GM12878 (cell line): Measurements from ENCODE around the gene GNL3L. TPM values are rescaled to one million over a fixed set of nuclear protein-coding genes. Genes with fewer than 3 reads are reported as not detected.

Experiments
- ATAC-seq: fragments of 200-7000 bp; cut with Tn5 transposase; 3 replicates; pipeline ENCODE4 v1.9.1; 2020; ENCODE audit warnings: mild to moderate bottlenecking, moderate library complexity
- BruUV-seq: library from RNA; stranded (reverse); fragments of 400-500 nt; replicated peaks from 2 replicates; lab custom pipeline; 2021; lab: Mats Ljungman, UMichigan
- CTCF ChIA-PET: fragments of 300-600 bp; sonication (Branson Sonifier 250); formaldehyde crosslinking; extraction: SDS; loops from one replicate; lab custom pipeline; 2021; ENCODE audit warnings: inconsistent platforms; lab: Yijun Ruan, JAX
- POLR2A ChIA-PET: fragments of 350-600 bp; formaldehyde crosslinking; extraction: SDS; loops from one replicate; lab custom pipeline; 2021; ENCODE audit warnings: inconsistent platforms; lab: Charles Lee
- RAD21 ChIA-PET: fragments of 300-600 bp; sonication (Branson Sonifier 250); formaldehyde crosslinking; loops from one replicate; lab custom pipeline; 2023; ENCODE audit warnings: antibody characterized with exemption; ENCODE audit not compliant: unreplicated experiment; lab: Charles Lee
- SMC1A ChIA-PET: fragments of 300-600 bp; sonication (Branson Sonifier 250); formaldehyde crosslinking; loops from one replicate; lab custom pipeline; 2023; ENCODE audit not compliant: unreplicated experiment, uncharacterized antibody; lab: Charles Lee
- DNase-seq: peaks from one replicate; pipeline ENCODE4 v3.0.0-alpha.2; 2011; ENCODE audit warnings: low read depth, low spot score
- FAIRE-seq: peaks from 3 replicates; lab custom pipeline; 2011; peaks lifted over from hg19 to GRCh38; lab: Jason Lieb, UNC
- H2AFZ ChIP-seq: 2 replicates; pipeline ENCODE4 v1.6.0; 2011; ENCODE audit warnings: low read depth, low read length, control low read depth; ENCODE audit not compliant: control insufficient read depth
- H3K27ac ChIP-seq: 2 replicates; pipeline ENCODE4 v1.5.1; 2011; ENCODE audit warnings: control low read depth; ENCODE audit not compliant: control insufficient read depth, insufficient read depth
- H3K27me3 ChIP-seq, 2 experiments: replicated peaks in 1 of 2; 2 replicates each; pipeline versions ENCODE4 v1.6.0 to v1.6.1; 2011; ENCODE audit warnings: low read length in 1 of 2; ENCODE audit not compliant: control insufficient read depth in 2 of 2, insufficient read depth in 2 of 2
- H3K36me3 ChIP-seq, 2 experiments: 2 replicates each; pipeline ENCODE4 v1.5.1; 2011; ENCODE audit warnings: low read length in 1 of 2; ENCODE audit not compliant: control insufficient read depth in 2 of 2, insufficient read depth in 2 of 2
- H3K4me1 ChIP-seq: 2 replicates; pipeline ENCODE4 v1.6.1; 2011; ENCODE audit warnings: mild to moderate bottlenecking, low read length, moderate library complexity, mixed read lengths; ENCODE audit not compliant: control insufficient read depth, insufficient read depth
- H3K4me2 ChIP-seq: 2 replicates; pipeline ENCODE4 v1.6.0; 2011; ENCODE audit warnings: control low read depth; ENCODE audit not compliant: control insufficient read depth, insufficient read depth
- H3K4me3 ChIP-seq: fragments of 200-600 bp; sonication (generic); 2 replicates; pipeline ENCODE4 v1.5.1; 2016
- H3K79me2 ChIP-seq: 2 replicates; pipeline ENCODE4 v1.6.0; 2011; ENCODE audit warnings: low read length; ENCODE audit not compliant: control insufficient read depth, insufficient read depth
- H3K9ac ChIP-seq: 2 replicates; pipeline ENCODE4 v1.8.0; 2011; ENCODE audit warnings: low read length, control low read depth, mixed read lengths; ENCODE audit not compliant: control insufficient read depth, insufficient read depth
- H3K9me3 ChIP-seq: replicated peaks from 3 replicates; pipeline ENCODE4 v1.5.1; 2011; ENCODE audit warnings: mild to moderate bottlenecking, low read length; ENCODE audit not compliant: control insufficient read depth, insufficient read depth
- H4K20me1 ChIP-seq: 2 replicates; pipeline ENCODE4 v1.6.0; 2011; ENCODE audit not compliant: control insufficient read depth, insufficient read depth
- BHLHE40 ChIP-seq, 2 experiments: fragments of 450-650 bp in 1 of 2; IDR thresholded peaks; 2 replicates each; pipeline ENCODE4 v1.6.1; 2011 to 2017; ENCODE audit warnings: low read depth in 2 of 2, borderline replicate concordance in 1 of 2, improper control_type of control experiment in 1 of 2, low read length in 1 of 2, mild to moderate bottlenecking in 1 of 2
- CBFB ChIP-seq: IDR thresholded peaks from 2 replicates; pipeline ENCODE4 v1.6.1; 2016; ENCODE audit warnings: antibody characterized with exemption, low read depth
- CEBPB ChIP-seq, 2 experiments: fragments of 150-350 bp in 1 of 2; IDR thresholded peaks; 2 replicates each; pipeline ENCODE4 v1.6.1; 2012 to 2014; ENCODE audit warnings: low read depth in 2 of 2, low read length in 2 of 2, borderline replicate concordance in 1 of 2, inconsistent platforms in 1 of 2
- NFYA ChIP-seq: IDR thresholded peaks from 2 replicates; pipeline ENCODE4 v1.6.1; 2011; ENCODE audit warnings: low read depth, mild to moderate bottlenecking, low read length, improper control_type of control experiment, borderline replicate concordance
- SMAD1 ChIP-seq: fragments of 450-650 bp; IDR thresholded peaks from 2 replicates; pipeline ENCODE4 v1.6.1; 2018; ENCODE audit warnings: mild to moderate bottlenecking, low read depth; ENCODE audit not compliant: partially characterized antibody
- WGBS: methylation state at CpG from one replicate; pipeline ENCODE4 v1.1.6; 2016; ENCODE audit warnings: low lambda C conversion rate; ENCODE audit not compliant: insufficient replicate concordance, insufficient coverage; ENCODE audit errors: missing lambda C conversion rate; 5-methylcytosine and 5-hydroxymethylcytosine counted together
- in situ Hi-C: fragments of 300-500 bp; cut with MboI; formaldehyde crosslinking; loops from 9 replicates; pipeline ENCODE4 v1.14.3; 2018; ENCODE audit warnings: mixed read lengths
- intact Hi-C: fragments of 100-400 bp; cut with micrococcal nuclease; formaldehyde crosslinking; loops from one replicate; pipeline ENCODE4 v1.14.2; 2022; ENCODE audit not compliant: unreplicated experiment
- polyA plus RNA-seq, 11 experiments: library from polyadenylated mRNA; depleted of rRNA in 4 of 11; unstranded in 6 of 11; stranded (reverse) in 5 of 11; fragments of >200 nt; fragmentation: Nextera tagmentation in 4 of 11; fragmentation: Illumina TruSeq in 1 of 11; extraction: Ambion mirVana in 4 of 11; extraction: Trizol in 1 of 11; gene quantifications; 1 replicate in 1 of 11; 2 replicates in 10 of 11; pipeline versions ENCODE4 v1.2.1 to v1.2.3, GENCODE V29; 2011 to 2016; ENCODE audit warnings: inconsistent platforms in 2 of 11, missing spikeins in 2 of 11, low read depth in 1 of 11
- total RNA-seq, 4 experiments: library from RNA; depleted of rRNA in 3 of 4; stranded (reverse); fragments of >200 nt in 3 of 4; fragmentation: Illumina TruSeq in 1 of 4; extraction: Trizol in 1 of 4; gene quantifications; 2 replicates each; pipeline versions ENCODE4 v1.2.1 to v1.2.3, GENCODE V29; 2013 to 2021
- TF ChIP-seq, protein P1 (sequence below): fragments of 450-650 bp; IDR thresholded peaks from 2 replicates; pipeline ENCODE4 v1.6.1; 2017; ENCODE audit warnings: mild to moderate bottlenecking, moderate library complexity
- TF ChIP-seq, protein P2 (sequence below): IDR thresholded peaks from 2 replicates; pipeline ENCODE4 v1.6.1; 2012; ENCODE audit warnings: low read length, inconsistent platforms

The GNL3L gene
- total and polyA plus RNA-seq, 10 of the 15 experiments (the other 5 are each of a cell fraction or from before 2014, with no cell fraction given), result 5.8 to 57.9 (median 29.1) TPM

GRCh38 chrX:54509400-54509799 is 20.6 kb upstream of the GNL3L start:
- Histone ChIP-seq H3K4me3 (no peak overlapping the region), H3K27me3 (no peaks in the 10 kb centered on the region), H3K9me3 (no peaks in the 10 kb centered on the region), H3K9ac (no peak overlapping the region), H3K4me1 (no peaks in the 10 kb centered on the region), H4K20me1 (no peaks in the 10 kb centered on the region), H3K27ac (no peak overlapping the region), H3K4me2 (no peak overlapping the region), H3K79me2 (no peaks in the 10 kb centered on the region), H3K36me3 (no peaks in the 10 kb centered on the region), H2AFZ (no peak overlapping the region)
- no peak for ATAC-seq
- CTCF ChIA-PET, result no interaction called here
- 53% methylated on average over 4 of the region's 4 CpGs for WGBS
- SMC1A ChIA-PET, result no interaction called here
- BruUV-seq, result no TSS peak
- intact Hi-C loops, result no loop called here
- DNase-seq, result no peak
- no peak for TF ChIP-seq CBFB
- TF ChIP-seq NFYA, result no peak
- TF ChIP-seq, protein P1, sequence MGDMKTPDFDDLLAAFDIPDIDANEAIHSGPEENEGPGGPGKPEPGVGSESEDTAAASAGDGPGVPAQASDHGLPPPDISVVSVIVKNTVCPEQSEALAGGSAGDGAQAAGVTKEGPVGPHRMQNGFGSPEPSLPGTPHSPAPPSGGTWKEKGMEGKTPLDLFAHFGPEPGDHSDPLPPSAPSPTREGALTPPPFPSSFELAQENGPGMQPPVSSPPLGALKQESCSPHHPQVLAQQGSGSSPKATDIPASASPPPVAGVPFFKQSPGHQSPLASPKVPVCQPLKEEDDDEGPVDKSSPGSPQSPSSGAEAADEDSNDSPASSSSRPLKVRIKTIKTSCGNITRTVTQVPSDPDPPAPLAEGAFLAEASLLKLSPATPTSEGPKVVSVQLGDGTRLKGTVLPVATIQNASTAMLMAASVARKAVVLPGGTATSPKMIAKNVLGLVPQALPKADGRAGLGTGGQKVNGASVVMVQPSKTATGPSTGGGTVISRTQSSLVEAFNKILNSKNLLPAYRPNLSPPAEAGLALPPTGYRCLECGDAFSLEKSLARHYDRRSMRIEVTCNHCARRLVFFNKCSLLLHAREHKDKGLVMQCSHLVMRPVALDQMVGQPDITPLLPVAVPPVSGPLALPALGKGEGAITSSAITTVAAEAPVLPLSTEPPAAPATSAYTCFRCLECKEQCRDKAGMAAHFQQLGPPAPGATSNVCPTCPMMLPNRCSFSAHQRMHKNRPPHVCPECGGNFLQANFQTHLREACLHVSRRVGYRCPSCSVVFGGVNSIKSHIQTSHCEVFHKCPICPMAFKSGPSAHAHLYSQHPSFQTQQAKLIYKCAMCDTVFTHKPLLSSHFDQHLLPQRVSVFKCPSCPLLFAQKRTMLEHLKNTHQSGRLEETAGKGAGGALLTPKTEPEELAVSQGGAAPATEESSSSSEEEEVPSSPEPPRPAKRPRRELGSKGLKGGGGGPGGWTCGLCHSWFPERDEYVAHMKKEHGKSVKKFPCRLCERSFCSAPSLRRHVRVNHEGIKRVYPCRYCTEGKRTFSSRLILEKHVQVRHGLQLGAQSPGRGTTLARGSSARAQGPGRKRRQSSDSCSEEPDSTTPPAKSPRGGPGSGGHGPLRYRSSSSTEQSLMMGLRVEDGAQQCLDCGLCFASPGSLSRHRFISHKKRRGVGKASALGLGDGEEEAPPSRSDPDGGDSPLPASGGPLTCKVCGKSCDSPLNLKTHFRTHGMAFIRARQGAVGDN, result no peak
- no peak for TF ChIP-seq CEBPB (IDR thresholded peaks at IDR 0.05; ENCODE audit: borderline replicate concordance in 1 of 2, low read depth in 2 of 2, low read length in 2 of 2)
- no peak for TF ChIP-seq BHLHE40 (IDR thresholded peaks at IDR 0.05; ENCODE audit: borderline replicate concordance in 1 of 2, low read depth in 2 of 2, low read length in 1 of 2)
- no peak for TF ChIP-seq SMAD1
- TF ChIP-seq, protein P2, sequence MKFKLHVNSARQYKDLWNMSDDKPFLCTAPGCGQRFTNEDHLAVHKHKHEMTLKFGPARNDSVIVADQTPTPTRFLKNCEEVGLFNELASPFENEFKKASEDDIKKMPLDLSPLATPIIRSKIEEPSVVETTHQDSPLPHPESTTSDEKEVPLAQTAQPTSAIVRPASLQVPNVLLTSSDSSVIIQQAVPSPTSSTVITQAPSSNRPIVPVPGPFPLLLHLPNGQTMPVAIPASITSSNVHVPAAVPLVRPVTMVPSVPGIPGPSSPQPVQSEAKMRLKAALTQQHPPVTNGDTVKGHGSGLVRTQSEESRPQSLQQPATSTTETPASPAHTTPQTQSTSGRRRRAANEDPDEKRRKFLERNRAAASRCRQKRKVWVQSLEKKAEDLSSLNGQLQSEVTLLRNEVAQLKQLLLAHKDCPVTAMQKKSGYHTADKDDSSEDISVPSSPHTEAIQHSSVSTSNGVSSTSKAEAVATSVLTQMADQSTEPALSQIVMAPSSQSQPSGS, result no peak
- RAD21 ChIA-PET, result no interaction called here
- no peak for FAIRE-seq
- in situ Hi-C loops, result no loop called here
- POLR2A ChIA-PET, result no interaction called here
